ENCODE measurements around the gene TFB1M.

Gene TFB1M

DNA sequence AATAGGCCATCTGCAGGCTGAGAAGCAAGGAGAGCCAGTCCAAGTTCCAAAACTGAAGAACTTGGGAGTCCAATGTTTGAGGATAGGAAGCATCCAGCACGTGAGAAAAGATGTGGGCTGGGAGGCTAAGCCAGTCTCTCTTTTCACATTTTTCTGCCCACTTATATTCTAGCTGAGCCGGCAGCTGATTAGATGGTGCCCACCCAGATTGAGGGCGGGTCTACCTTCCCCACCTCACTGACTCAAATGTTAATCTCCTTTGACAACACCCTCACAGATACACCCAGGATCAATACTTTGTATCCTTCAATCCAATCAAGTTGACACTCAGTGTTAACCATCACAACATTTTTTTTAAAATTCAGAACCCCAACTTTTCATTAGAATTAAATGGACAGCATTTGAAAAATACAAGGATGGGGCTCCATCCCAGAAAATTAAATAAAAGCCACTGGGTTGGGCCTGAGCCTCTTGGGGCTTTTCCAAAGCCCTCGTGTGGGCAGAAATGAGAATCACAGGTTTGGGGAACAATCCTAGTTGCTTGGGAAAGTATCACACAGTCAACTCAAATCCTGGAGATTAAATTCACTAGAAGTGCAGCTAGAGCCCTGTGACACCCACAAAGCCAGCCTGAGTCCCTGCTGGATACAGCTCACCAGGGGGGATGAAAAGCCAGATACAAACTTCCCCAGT, 48.3 kb downstream of the TFB1M start:
- TF ChIP-seq, protein P1, sequence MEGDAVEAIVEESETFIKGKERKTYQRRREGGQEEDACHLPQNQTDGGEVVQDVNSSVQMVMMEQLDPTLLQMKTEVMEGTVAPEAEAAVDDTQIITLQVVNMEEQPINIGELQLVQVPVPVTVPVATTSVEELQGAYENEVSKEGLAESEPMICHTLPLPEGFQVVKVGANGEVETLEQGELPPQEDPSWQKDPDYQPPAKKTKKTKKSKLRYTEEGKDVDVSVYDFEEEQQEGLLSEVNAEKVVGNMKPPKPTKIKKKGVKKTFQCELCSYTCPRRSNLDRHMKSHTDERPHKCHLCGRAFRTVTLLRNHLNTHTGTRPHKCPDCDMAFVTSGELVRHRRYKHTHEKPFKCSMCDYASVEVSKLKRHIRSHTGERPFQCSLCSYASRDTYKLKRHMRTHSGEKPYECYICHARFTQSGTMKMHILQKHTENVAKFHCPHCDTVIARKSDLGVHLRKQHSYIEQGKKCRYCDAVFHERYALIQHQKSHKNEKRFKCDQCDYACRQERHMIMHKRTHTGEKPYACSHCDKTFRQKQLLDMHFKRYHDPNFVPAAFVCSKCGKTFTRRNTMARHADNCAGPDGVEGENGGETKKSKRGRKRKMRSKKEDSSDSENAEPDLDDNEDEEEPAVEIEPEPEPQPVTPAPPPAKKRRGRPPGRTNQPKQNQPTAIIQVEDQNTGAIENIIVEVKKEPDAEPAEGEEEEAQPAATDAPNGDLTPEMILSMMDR (IDR thresholded peaks at IDR 0.05; ENCODE audit: low read length), result no peak
- no peak for TF ChIP-seq EZH2 (IDR thresholded peaks at IDR 0.05; ENCODE audit: borderline replicate concordance, low read length)
- no peaks in the 10 kb centered on the region for H3K4me1 ChIP-seq (ENCODE audit: insufficient read depth, low read length, severe bottlenecking)
- no peak overlapping the region for H3K27ac ChIP-seq (ENCODE audit: low read depth, low read length, poor library complexity, severe bottlenecking)
- no peak overlapping the region for H3K9ac ChIP-seq (ENCODE audit: low read length)
- H4K20me1 ChIP-seq (ENCODE audit: insufficient read depth, low read length), result no peaks in the 10 kb centered on the region
- H3K36me3 ChIP-seq (ENCODE audit: insufficient read depth, low read length), result peaks cover 41% of the 10 kb centered on the region
- H3K27me3 ChIP-seq (ENCODE audit: insufficient read depth, low read length), result no peaks in the 10 kb centered on the region
- H3K79me2 ChIP-seq (ENCODE audit: insufficient read depth, low read length), result no peaks in the 10 kb centered on the region
- no peak overlapping the region for H2AFZ ChIP-seq (ENCODE audit: low read length)
- no peaks in the 10 kb centered on the region for H3K9me2 ChIP-seq (ENCODE audit: low read depth, low read length)
- H3K4me2 ChIP-seq (ENCODE audit: low read length), result no peak overlapping the region
- no peaks in the 10 kb centered on the region for H3K9me3 ChIP-seq (ENCODE audit: low read length)
- no peaks in the 10 kb centered on the region for H3F3A ChIP-seq (ENCODE audit: insufficient read depth, low read length)
- no peak overlapping the region for H3K4me3 ChIP-seq (ENCODE audit: low read depth, low read length, poor library complexity, severe bottlenecking)

DNA sequence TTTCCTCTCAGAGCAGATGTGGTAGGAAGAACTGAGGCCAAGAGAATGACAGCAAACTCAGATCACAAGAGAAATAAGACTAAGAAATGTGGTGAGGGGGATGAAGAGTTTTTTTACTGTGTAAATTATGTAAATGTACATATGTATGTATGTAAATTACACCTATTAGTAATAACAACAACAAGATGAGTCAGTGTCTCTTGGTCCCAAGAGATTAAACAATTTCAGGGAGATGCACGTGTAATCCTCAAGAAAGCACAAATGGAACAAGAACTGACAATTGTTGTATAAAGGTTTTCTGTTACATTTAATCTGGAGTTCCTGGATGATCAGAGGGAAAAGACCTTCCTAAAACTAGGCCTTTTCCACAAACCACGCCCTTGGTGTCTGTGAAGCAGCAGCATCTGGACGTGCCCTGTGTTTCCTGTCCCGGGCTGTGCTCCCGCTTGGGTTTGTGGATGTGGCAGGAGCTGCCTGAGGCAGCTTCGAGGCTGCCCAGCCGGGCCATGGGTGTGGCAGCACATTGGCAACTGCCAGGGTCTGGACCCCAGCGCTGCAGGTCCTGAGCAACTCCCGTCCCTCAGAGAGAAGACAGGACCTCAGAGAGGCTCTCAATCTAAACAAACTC, 49.5 kb downstream of the TFB1M start:
- no peaks in the 10 kb centered on the region for H3K4me1 ChIP-seq (ENCODE audit: insufficient read depth, low read length, severe bottlenecking)
- H4K20me1 ChIP-seq (ENCODE audit: insufficient read depth, low read length), result no peaks in the 10 kb centered on the region
- no peaks in the 10 kb centered on the region for H3K79me2 ChIP-seq (ENCODE audit: insufficient read depth, low read length)
- H3F3A ChIP-seq (ENCODE audit: insufficient read depth, low read length), result no peaks in the 10 kb centered on the region
- H3K27me3 ChIP-seq (ENCODE audit: insufficient read depth, low read length), result no peaks in the 10 kb centered on the region
- H3K27ac ChIP-seq (ENCODE audit: low read depth, low read length, poor library complexity, severe bottlenecking), result no peak overlapping the region
- TF ChIP-seq EZH2 (IDR thresholded peaks at IDR 0.05; ENCODE audit: borderline replicate concordance, low read length), result no peak
- TF ChIP-seq, protein P1 (IDR thresholded peaks at IDR 0.05; ENCODE audit: low read length), result no peak
- peaks cover 49% of the 10 kb centered on the region for H3K36me3 ChIP-seq (ENCODE audit: insufficient read depth, low read length)
- no peaks in the 10 kb centered on the region for H3K9me2 ChIP-seq (ENCODE audit: low read depth, low read length)
- no peak overlapping the region for H2AFZ ChIP-seq (ENCODE audit: low read length)
- no peaks in the 10 kb centered on the region for H3K9me3 ChIP-seq (ENCODE audit: low read length)
- H3K9ac ChIP-seq (ENCODE audit: low read length), result no peak overlapping the region
- no peak overlapping the region for H3K4me2 ChIP-seq (ENCODE audit: low read length)
- H3K4me3 ChIP-seq (ENCODE audit: low read depth, low read length, poor library complexity, severe bottlenecking), result no peak overlapping the region

DNA sequence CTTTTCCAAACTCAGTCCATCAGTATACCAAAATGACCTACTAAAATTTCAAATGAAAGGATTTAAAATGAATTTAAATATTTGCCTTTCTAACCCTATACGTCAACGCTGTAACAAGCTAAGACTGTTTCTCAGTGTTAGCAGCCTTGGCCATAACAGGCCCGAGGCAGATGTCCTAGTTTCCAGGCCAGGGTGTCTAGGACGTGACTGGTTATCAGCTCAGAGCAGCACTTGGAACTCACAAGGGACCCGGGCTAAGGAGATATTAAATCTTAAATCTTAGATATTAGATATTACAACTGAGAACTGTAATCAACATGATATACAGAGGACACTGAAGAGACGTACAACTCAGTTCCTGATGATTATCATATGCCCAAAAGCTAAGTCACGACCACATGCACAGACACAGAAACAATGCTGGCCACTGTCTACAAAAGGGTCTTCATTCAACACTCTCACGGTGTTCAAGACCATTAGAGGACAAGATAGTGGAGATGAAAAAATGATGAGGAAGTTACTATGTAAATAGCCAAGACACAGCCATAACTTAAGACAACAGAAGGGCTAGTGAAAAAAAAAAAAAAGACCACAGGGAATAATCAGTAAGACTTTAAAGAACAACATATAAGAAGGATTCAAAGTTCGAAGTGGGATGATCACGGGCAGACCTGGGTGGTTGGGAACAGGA, 50.8 kb downstream of the TFB1M start, which contains the start of gene CLDN20:
TSS of gene CLDN20 (plus strand) at position 641 of the 691 bp plus-strand sequence. CDS start 11,707 bp downstream, outside the sequence.
- Histone ChIP-seq H3K9me3 (ENCODE audit: low read length) (no peaks in the 10 kb centered on the region), H3K79me2 (ENCODE audit: insufficient read depth, low read length) (no peaks in the 10 kb centered on the region), H3K4me3 (ENCODE audit: low read depth, low read length, poor library complexity, severe bottlenecking) (no peak within 1 kb of the TSS), H3K9ac (ENCODE audit: low read length) (no peak within 1 kb of the TSS), H3K4me1 (ENCODE audit: insufficient read depth, low read length, severe bottlenecking) (no peaks in the 10 kb centered on the region), H3K4me2 (ENCODE audit: low read length) (no peak within 1 kb of the TSS), H3K27me3 (ENCODE audit: insufficient read depth, low read length) (no peaks in the 10 kb centered on the region), H3K27ac (ENCODE audit: low read depth, low read length, poor library complexity, severe bottlenecking) (no peak within 1 kb of the TSS), H3K9me2 (ENCODE audit: low read depth, low read length) (no peaks in the 10 kb centered on the region), H3F3A (ENCODE audit: insufficient read depth, low read length) (no peaks in the 10 kb centered on the region), H4K20me1 (ENCODE audit: insufficient read depth, low read length) (no peaks in the 10 kb centered on the region), H3K36me3 (ENCODE audit: insufficient read depth, low read length) (peaks cover 61% of the 10 kb centered on the region), H2AFZ (ENCODE audit: low read length) (no peak within 1 kb of the TSS)
- TF ChIP-seq, protein P1 (IDR thresholded peaks at IDR 0.05; ENCODE audit: low read length), result no peak
- TF ChIP-seq EZH2 (IDR thresholded peaks at IDR 0.05; ENCODE audit: borderline replicate concordance, low read length), result no peak

Data from OCI-LY1 (cell line).